VCaP (cell line): Measurements from ENCODE around the gene PIEZO2.

Source experiments
- H3K27ac ChIP-seq: fragments of 450-650 bp; 2 replicates; pipeline ENCODE4 v1.5.1; 2017
- TF ChIP-seq, protein P1 (sequence below): fragments of 450-650 bp; conservative IDR thresholded peaks from 2 replicates; pipeline ENCODE4 v1.5.1; 2017; ENCODE audit warnings: mild to moderate bottlenecking, moderate library complexity

PIEZO2 gene

GRCh38 chr18:11047156-11047555, 102.2 kb downstream of the PIEZO2 start:
- no peak overlapping the region for H3K27ac ChIP-seq
- TF ChIP-seq, protein P1, sequence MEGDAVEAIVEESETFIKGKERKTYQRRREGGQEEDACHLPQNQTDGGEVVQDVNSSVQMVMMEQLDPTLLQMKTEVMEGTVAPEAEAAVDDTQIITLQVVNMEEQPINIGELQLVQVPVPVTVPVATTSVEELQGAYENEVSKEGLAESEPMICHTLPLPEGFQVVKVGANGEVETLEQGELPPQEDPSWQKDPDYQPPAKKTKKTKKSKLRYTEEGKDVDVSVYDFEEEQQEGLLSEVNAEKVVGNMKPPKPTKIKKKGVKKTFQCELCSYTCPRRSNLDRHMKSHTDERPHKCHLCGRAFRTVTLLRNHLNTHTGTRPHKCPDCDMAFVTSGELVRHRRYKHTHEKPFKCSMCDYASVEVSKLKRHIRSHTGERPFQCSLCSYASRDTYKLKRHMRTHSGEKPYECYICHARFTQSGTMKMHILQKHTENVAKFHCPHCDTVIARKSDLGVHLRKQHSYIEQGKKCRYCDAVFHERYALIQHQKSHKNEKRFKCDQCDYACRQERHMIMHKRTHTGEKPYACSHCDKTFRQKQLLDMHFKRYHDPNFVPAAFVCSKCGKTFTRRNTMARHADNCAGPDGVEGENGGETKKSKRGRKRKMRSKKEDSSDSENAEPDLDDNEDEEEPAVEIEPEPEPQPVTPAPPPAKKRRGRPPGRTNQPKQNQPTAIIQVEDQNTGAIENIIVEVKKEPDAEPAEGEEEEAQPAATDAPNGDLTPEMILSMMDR = no peak

DNA sequence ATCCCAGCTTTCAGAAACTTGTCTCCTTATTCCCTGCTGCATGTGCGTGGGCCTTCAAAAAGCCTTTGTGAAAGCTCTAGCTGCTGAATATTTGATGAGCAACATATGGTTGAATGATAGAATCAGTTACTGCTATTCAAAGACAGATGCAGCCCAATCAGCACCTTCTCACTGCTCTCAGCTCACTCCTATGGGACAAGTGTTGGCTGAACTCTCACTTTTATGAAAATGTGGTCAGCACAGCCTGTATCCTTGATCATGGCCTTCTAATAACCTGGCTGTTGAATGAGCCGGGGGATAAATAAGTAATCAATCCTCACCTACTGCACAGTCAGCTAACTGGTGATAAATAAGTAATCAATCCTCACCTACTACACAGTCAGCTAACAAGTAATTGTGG, 103.2 kb downstream of the PIEZO2 start:
- TF ChIP-seq, protein P1 = no peak
- H3K27ac ChIP-seq = no peak overlapping the region

DNA sequence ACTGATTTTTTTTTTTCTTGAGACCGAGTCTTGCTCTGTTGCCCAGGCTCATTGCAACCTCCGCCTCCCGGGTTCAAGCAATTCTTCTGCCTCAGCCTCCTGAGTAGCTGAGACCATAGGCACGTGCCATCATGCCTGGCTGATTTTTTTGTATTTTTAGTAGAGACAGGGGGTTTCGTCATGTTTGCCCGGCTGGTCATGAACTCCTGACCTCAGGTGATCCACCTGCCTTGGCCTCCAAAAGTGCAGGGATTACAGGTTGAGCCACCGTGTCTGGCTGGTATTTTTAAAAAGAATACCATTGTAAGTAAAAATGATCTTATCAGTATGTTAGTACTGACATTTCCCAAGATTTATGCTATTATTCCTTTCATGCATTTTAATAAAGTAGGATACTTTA, 105.7 kb downstream of the PIEZO2 start:
- TF ChIP-seq, protein P1 = no peak
- H3K27ac ChIP-seq = no peak overlapping the region

DNA sequence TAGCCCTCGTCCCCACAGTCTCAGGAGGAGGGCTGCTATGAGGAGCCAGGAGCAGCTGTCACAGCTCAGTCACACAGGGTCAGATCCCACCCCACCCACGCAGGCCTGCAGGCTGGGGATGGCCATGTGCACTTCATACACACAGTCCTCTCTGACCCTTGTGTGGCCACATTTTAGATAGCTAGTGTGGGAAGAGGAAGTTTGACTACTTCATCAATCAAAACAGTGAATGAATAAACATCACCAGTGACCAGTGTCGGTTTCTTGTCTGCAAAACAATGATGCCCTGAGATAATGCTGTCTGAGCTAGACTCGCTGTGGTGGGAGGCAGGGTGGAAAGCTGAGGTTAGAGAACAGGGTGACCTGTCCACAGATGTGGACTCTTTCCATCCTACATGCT, 107.1 kb downstream of the PIEZO2 start:
- TF ChIP-seq, protein P1 = no peak
- no peak overlapping the region for H3K27ac ChIP-seq

- TF ChIP-seq, protein P1 = peak; percentile 81
- no peak overlapping the region for H3K27ac ChIP-seq
Observed at GRCh38 chr18:11040823-11041656, 108.3 kb downstream of the PIEZO2 start.

- TF ChIP-seq, protein P1 = no peak
- H3K27ac ChIP-seq = no peak overlapping the region
Observed at GRCh38 chr18:11040359-11040758, 109.0 kb downstream of the PIEZO2 start.

DNA sequence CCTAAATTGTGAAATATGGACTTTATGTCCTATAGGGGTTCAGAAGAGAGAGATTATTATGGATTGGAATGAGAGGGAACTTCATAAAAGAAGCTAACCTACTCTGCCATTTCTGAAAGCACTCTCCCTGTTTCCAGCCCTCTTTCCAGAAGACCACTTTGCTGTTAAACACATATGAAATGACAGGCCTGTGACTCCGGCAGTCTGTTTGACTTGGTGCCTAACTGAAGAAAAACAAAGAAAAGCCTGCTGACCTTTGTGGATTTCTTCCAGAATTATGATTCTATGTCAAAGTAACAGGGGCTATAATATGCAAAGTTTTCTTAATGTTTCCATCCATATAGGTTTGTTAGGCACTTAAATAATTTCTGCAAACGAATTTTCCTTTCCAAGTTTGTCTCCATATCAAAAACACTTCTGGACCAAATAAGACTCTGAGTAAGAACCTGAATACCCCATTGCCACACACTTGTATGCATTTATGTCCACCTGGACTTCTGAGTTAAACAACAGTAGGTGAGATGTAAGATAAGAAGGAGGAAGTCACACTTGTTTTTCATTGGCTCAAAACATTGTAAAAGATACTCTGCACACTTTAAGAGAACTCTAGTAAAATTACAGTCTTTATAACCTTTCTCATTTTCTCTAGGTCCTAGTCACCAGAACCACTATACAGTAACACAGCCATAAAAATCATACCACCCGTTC, 111.7 kb downstream of the PIEZO2 start:
- no peak overlapping the region for H3K27ac ChIP-seq

More for the DNA sequence above, 111.7 kb downstream of the PIEZO2 start:
- TF ChIP-seq, protein P1 = no peak
